ENCODE measurements around the gene NRP2. TPM values are rescaled to one million over a fixed set of nuclear protein-coding genes. Genes with fewer than 3 reads are reported as not detected.

The NRP2 gene
- total and polyA plus RNA-seq, 2 donors (not counting 1 experiment from before 2014, with no cell fraction given): 1.8 to 6.8 TPM

- 100% methylated on average over 1 of the region's 2 CpGs for WGBS (ENCODE audit: insufficient coverage)
- no peak overlapping the region for H3K27ac ChIP-seq (ENCODE audit: low read length in 2 of 2)
- no peaks in the 10 kb centered on the region for H3K9me3 Mint-ChIP-seq (ENCODE audit: insufficient read depth)
- no peak overlapping the region for H2AFZ ChIP-seq (ENCODE audit: insufficient read depth, low read depth, low read length, poor library complexity, severe bottlenecking)
- CTCF ChIA-PET: interaction anchor here (0.9 to 1.2 kb wide), 2 partner anchors 41 to 51 kb away, joined by 3 to 4 read pairs; no protein-coding TSS in a partner anchor
- no peaks in the 10 kb centered on the region for H3K9me3 ChIP-seq (ENCODE audit: control extremely low read depth in 1 of 3, control insufficient read depth in 2 of 3, insufficient read depth in 1 of 3, low read length in 2 of 3)
- no peak overlapping the region for H3K4me3 ChIP-seq (ENCODE audit: control extremely low read depth in 1 of 5, extremely low read depth in 1 of 5, insufficient read depth in 1 of 5, low read depth in 2 of 5, low read length in 4 of 5)
- DNase-seq (no peak), ATAC-seq (ENCODE audit: low read depth) (no peak)
- POLR2A ChIA-PET: no interaction called here
- H3K27ac Mint-ChIP-seq: no peak overlapping the region
- no peaks in the 10 kb centered on the region for H4K20me1 ChIP-seq (ENCODE audit: control insufficient read depth, insufficient read depth, low read length, poor library complexity, severe bottlenecking)
- peaks cover 4% of the 10 kb centered on the region in 2 donors for H3K4me1 ChIP-seq (ENCODE audit: control insufficient read depth in 2 of 2, insufficient read depth in 2 of 2, low read length in 2 of 2)
- no peaks in the 10 kb centered on the region for H3K36me3 ChIP-seq (replicated peaks in 1 of 2; ENCODE audit: control extremely low read depth in 1 of 2, control insufficient read depth in 1 of 2, extremely low read depth in 1 of 2, insufficient read depth in 2 of 2, low read length in 1 of 2)
- intact Hi-C loops (cut with micrococcal nuclease): no loop called here
- H3K27me3 Mint-ChIP-seq: no peaks in the 10 kb centered on the region
- no peaks in the 10 kb centered on the region for H3K27me3 ChIP-seq (replicated peaks in 1 of 4; ENCODE audit: control extremely low read depth in 1 of 4, control insufficient read depth in 3 of 4, insufficient read depth in 4 of 4, low read length in 3 of 4)
- TF ChIP-seq EZH2 (IDR thresholded peaks at IDR 0.05; ENCODE audit: borderline replicate concordance, insufficient read depth, low read depth, low read length, poor library complexity, severe bottlenecking) (no peak), CTCF (IDR thresholded peaks at IDR 0.05) (no peak)
- H3K4me1 Mint-ChIP-seq: peaks cover 7% of the 10 kb centered on the region
- H3K4me3 Mint-ChIP-seq: no peak overlapping the region
- H3K9ac ChIP-seq (ENCODE audit: low read length): no peak overlapping the region
- no peaks in the 10 kb centered on the region for H3K79me2 ChIP-seq (ENCODE audit: control insufficient read depth, insufficient read depth, low read length)
- H3K4me2 ChIP-seq (replicated peaks; ENCODE audit: low read depth, low read length, poor library complexity, severe bottlenecking): no peak overlapping the region
Observed at GRCh38 chr2:205727174-205727573, 44.9 kb downstream of the NRP2 start.

GRCh38 chr2:205728366-205728765, 46.1 kb downstream of the NRP2 start:
- Histone ChIP-seq H3K27me3 (replicated peaks in 1 of 4; ENCODE audit: control extremely low read depth in 1 of 4, control insufficient read depth in 3 of 4, insufficient read depth in 4 of 4, low read length in 3 of 4) (no peaks in the 10 kb centered on the region), H3K79me2 (ENCODE audit: control insufficient read depth, insufficient read depth, low read length) (no peaks in the 10 kb centered on the region), H3K9ac (ENCODE audit: low read length) (no peak overlapping the region), H3K36me3 (replicated peaks in 1 of 2; ENCODE audit: control extremely low read depth in 1 of 2, control insufficient read depth in 1 of 2, extremely low read depth in 1 of 2, insufficient read depth in 2 of 2, low read length in 1 of 2) (no peaks in the 10 kb centered on the region), H3K9me3 (ENCODE audit: control extremely low read depth in 1 of 3, control insufficient read depth in 2 of 3, insufficient read depth in 1 of 3, low read length in 2 of 3) (no peaks in the 10 kb centered on the region), H4K20me1 (ENCODE audit: control insufficient read depth, insufficient read depth, low read length, poor library complexity, severe bottlenecking) (no peaks in the 10 kb centered on the region), H3K4me2 (replicated peaks; ENCODE audit: low read depth, low read length, poor library complexity, severe bottlenecking) (no peak overlapping the region), H3K4me3 (ENCODE audit: control extremely low read depth in 1 of 5, extremely low read depth in 1 of 5, insufficient read depth in 1 of 5, low read depth in 2 of 5, low read length in 4 of 5) (no peak overlapping the region), H3K27ac (ENCODE audit: low read length in 2 of 2) (no peak overlapping the region), H2AFZ (ENCODE audit: insufficient read depth, low read depth, low read length, poor library complexity, severe bottlenecking) (no peak overlapping the region), H3K4me1 (ENCODE audit: control insufficient read depth in 2 of 2, insufficient read depth in 2 of 2, low read length in 2 of 2) (no peaks in the 10 kb centered on the region)
- ATAC-seq (ENCODE audit: low read depth) (no peak), DNase-seq (no peak)
- TF ChIP-seq CTCF (IDR thresholded peaks at IDR 0.05) (no peak), EZH2 (IDR thresholded peaks at IDR 0.05; ENCODE audit: borderline replicate concordance, insufficient read depth, low read depth, low read length, poor library complexity, severe bottlenecking) (no peak)
- Mint-ChIP-seq H3K27ac (no peak overlapping the region), H3K4me1 (peaks cover 2% of the 10 kb centered on the region), H3K27me3 (no peaks in the 10 kb centered on the region), H3K4me3 (no peak overlapping the region), H3K9me3 (ENCODE audit: insufficient read depth) (no peaks in the 10 kb centered on the region)
- ChIA-PET CTCF (no interaction called here), POLR2A (no interaction called here)
- 98% methylated on average over 7 of the region's 7 CpGs for WGBS (ENCODE audit: insufficient coverage)
- intact Hi-C loops (cut with micrococcal nuclease): no loop called here

Measured in B cell (primary cell).